Right renal pelvis (tissue), 4 donors: ENCODE measurements around the gene LRRC75A. TPM values are rescaled to one million over a fixed set of nuclear protein-coding genes. Genes with fewer than 3 reads are reported as not detected.

Experiments
- DNase-seq, 4 donors: peaks; one replicate each; pipeline ENCODE4 v3.0.0-alpha.2; 2013; ENCODE audit warnings: low read depth in 4 of 4, low spot score in 3 of 4, missing footprints in 1 of 4
- polyA plus RNA-seq, 4 donors: library from polyadenylated mRNA; unstranded; fragments of 120-200 nt; gene quantifications; one replicate each; pipeline ENCODE4 v1.2.1, GENCODE V29; 2013; ENCODE audit not compliant: insufficient read length in 4 of 4

The LRRC75A gene
- polyA plus RNA-seq, 4 donors, result 3.7 to 5.2 (median 4.5) TPM

DNA sequence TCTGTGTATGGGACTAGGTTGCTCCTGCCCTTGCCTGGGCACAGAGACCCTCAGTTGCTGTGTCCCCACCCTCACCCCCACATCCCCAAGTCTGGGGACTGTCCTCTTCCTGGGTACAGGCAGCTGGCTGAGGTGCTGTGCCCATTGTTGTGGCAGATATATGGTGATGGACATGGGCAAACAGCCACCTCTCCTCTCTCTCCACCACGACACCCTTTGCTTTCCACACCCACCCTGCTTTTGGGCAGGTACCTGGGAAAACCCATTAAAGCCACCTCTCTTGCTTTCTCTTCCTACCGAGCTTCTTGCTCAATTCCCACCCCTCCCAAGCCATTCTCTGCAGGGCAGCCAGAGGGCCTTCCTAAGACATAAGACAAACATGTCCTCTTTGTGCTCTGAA, 54.9 kb downstream of the LRRC75A start:
- no peak for DNase-seq

DNA sequence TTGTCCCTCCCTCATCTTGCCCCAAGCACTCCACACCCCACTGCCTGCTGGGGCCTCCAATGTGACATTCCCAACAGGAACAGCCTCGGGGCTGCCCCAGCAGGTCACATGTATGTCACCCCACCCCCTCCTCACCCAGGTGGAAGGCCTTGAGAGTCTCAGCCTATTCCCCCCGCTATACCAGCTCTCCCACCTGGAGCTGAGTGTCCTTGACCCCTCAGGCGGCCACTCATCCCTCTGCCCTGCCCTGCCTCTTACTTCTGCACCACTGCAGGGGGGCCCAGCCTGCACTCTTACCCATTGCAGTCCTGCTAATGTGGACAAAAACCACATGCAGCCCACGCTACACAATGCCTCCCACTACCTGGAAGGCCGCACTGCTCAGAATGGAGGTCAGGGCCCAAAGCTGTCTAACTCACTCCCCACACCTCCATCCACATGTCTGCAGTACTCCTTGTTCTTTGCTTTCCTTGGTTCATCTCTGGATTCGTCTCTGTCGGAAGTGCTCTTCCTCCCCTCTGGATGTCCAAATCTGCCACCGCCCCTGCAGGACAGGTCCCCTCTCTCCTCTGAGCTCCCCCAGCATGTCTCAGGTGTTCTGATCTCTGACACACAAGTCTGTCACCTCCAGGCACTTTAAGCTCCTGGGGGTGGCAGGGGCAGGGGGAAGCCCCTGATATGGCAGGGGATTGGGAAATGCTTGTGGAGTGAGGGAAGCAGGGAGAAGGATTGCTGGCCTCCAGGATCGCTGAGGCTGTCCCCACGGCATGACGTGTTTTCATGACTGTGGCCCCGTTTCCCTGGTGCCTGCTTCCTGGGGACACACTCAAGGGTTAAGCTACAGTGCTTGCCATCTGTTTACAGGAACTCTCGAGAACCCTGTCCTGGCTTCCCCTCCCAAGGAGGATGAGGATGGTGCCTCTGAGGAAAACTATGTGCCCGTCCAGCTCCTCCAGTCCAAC, 55.8 kb downstream of the LRRC75A start:
- no peak for DNase-seq

DNA sequence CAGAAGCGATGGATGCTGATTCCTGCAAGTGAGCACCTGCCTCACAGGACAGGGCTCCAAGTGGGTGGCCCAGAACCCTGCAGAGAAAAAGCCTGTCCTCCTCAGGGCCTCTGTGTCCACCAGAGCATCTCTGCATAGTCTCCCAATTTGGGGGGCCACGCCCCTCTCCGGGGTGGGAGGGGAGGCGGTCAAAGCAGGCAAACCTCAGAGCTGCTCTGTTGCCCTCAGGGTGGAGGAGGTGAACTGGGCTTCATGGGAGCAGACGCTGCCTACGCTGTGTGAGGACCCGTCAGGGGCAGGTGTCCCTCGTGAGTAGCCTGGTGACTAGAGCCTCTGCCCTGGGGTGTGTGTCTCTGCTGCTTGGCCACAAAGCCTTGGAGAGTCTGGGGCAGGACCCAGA, 57.3 kb downstream of the LRRC75A start:
- no peak for DNase-seq

DNA sequence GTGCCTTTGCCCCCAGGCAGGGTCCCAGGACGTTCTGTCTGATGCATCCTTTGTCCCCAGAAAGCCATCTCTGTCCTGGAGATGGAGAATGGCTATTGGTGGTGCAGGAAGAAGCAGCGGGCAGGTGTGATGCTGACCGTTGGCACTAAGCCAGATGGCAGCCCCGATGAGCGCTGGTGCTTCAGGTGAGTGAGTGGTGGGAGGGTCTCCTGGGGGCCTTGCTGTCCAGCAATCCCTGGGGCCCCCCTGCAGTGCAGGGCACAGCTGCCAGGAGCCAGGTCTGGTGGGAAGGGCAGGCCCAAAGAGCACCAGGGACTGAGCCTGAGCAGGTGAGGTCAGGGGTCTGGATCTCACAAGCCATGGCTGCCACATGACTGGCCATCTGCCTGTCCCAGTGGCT, 58.5 kb downstream of the LRRC75A start:
- DNase-seq, result no peak

DNA sequence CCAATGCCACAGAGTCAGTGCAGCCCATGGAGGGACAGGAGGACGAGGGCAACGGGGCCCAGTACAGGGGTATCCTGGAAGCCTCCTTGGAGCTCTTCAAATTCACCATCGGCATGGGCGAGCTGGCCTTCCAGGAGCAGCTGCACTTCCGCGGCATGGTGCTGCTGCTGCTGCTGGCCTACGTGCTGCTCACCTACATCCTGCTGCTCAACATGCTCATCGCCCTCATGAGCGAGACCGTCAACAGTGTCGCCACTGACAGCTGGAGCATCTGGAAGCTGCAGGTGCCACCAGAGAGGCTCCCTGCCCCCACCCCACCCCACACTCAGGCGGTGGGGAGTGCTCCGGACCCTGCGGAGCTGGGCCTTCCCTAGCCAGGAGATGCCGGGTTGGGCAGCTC, 60.0 kb downstream of the LRRC75A start:
- no peak for DNase-seq

DNA sequence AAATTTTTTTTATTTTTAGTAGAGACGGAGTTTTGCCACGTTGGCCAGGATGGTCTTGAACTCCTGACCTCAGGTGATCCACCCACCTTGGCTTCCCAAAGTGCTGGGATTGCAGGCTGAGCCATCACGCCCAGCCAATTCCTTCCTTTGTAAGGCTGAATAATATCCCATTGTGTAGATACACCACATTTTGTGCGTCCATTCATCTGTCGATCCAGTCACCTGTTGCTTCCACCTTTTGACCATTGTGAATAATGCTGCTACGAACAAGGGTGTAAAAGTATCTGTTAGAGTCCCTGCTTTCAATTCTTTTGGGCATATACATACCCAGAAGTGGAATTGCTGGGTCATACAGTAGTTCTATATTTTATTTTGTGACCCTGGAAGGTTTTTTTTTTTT, 61.3 kb downstream of the LRRC75A start:
- DNase-seq, result no peak

DNA sequence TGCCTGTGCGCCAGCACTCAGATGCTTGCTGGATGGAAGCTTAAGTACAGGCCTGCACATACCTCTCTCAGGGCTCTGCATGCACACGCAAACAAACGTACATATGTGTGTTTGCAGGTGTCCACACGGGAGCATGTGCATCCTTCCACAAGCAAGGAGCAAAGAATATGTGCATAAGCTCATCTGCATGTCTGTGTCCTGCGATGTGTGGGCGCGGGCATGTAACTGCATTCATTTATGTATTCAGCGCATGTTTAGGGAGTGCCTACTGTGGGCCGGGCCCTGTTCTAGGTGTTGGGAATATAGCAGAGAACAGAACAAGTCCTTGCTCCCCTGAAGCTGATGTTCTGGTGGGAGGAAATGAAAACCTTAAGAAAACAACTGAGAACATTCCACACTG, 62.9 kb downstream of the LRRC75A start:
- DNase-seq, result no peak

DNA sequence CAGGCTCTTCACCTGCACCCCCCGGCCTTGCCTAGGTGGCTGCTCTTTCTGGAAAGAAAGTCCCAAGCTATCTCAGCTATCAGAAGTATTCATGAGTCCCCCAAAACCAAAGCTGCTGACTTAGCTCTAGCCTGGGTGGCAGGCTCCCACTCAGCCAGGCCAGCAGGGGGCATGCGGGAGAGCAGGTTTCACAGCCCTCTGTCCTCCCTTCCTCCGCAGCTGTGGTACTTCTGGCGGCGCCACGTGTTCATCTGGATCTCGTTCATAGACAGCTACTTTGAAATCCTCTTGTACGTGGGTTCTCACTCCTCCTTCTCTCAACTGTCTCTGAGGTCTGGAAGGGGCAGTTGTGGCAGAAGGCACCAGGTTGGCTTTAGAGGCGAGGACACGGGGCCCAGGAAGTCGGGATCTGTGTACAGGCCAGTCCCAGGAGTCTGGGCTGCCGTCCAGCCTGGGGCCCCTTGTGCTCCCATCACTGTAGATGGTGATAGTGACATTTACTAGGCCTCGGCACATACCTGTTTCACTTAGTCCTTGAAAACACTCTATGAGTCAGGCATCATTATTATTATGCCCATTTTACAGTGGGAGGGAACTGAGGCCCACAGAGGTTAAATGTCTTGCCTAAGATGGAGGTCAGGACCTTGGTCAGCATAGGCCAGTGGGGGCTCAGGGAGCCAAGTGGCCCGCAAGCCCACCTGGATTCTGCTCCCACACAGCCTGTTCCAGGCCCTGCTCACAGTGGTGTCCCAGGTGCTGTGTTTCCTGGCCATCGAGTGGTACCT, 63.7 kb downstream of the LRRC75A start:
- no peak for DNase-seq

DNA sequence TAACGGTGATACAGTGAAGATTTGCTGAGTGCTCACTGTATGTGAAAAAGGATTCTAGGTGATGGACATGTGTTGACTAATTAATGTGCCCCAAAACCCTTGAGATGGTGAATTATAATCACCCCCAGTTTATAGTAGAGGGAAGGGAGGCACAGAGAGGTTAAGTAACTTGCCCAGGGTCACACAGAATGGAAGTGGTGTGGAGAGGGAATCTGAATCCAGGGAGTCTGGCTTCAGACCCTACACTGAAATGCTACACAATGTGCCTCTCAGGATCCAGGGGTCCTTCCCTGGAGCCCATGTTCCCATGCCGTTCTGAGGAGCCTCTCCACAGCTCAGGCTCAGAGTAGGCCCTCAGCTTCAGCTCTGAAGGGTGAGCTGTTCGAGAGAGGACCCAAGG, 65.0 kb downstream of the LRRC75A start:
- no peak for DNase-seq

DNA sequence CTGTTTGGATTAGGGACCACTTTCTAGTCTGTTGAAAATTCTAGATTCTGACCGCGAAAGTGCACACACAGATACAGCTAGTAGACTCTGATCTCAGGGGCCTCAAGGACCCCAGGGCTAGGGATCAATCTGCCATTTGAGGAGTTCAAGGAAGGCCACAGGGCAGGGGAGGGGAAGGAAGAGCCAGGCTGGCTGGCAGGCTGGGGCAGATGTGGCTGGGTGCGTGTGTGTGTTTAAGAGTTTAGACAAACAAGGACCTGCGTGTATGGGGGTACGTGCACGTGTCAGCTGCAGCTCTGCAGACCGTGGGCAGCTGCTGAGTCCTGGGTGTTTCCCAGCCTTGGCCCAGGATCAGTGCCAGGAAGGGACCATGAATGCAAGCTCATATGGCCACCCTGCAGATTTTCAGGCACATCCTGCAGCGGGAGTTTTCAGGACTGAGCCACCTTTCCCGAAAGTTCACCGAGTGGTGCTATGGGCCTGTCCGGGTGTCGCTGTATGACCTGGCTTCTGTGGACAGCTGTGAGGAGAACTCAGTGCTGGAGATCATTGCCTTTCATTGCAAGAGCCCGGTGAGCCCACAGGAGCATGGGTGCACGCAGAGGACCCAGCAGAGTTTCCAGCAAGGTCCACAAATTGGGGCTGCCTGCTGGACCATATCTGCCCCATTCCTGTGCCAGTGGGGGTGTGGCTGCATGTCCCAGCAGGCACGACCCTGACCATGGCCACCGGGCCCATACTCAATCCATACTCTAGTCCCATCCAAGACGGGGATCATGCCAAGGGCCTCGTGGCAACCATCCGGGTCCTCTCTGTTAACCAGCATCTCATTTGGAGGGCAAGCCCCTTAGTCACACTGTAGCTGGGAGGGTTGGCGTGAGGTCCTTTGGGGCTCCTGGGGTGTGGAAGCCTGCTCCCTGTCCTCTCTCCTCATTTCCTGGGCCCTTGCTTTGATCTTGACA, 66.0 kb downstream of the LRRC75A start:
- no peak for DNase-seq

DNA sequence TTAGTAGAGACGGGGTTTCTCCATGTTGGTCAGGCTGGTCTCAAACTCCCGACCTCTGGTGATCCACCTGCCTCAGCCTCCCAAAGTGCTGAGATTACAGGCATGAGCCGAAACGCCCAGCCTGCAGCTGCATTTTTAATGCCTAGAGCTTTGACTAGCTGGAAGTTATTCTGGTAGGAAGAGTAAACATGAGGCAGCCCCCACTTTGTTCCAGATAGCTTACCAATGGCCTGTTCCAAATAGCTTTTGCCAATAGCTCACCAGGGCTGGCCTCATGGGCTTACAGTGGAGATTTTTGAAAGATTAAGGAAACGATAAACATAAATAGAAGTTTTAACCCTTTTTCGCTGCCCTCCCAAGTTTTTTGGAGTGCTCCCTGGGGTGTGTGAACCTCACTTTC, 66.8 kb downstream of the LRRC75A start:
- DNase-seq, result no peak

DNA sequence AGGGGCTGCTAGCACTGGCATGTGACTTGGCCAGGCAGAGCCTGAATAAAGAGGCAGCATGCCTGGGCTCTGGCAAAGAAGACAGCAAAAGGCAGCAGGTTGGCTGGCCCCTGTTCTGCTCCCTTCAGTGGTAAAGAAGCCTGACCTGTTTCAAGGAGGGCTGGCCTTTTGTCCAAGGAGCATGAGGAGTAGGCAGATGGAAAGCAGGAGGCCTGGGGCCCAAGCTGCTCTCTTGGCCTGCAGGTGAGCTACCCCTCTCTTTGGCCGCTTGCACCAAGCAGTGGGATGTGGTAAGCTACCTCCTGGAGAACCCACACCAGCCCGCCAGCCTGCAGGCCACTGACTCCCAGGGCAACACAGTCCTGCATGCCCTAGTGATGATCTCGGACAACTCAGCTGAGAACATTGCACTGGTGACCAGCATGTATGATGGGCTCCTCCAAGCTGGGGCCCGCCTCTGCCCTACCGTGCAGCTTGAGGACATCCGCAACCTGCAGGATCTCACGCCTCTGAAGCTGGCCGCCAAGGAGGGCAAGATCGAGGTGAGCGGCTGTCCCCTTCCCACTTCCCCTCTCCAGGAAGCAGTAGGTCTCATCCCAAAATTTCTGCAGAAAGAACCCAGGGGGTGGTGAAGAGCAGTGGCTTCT, 68.6 kb downstream of the LRRC75A start:
- no peak for DNase-seq

DNA sequence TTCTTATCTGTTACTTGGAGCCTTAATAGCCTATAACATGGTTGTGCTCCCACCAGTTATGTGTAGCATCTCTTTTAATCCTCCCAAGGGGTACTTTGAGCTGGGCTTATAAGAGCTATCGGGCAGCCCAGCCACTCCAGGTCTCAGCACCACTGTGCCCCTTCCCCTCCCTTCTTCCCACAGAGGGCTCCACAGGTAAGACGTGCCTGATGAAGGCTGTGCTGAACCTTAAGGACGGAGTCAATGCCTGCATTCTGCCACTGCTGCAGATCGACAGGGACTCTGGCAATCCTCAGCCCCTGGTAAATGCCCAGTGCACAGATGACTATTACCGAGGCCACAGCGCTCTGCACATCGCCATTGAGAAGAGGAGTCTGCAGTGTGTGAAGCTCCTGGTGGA, 69.6 kb downstream of the LRRC75A start:
- DNase-seq, result no peak

DNA sequence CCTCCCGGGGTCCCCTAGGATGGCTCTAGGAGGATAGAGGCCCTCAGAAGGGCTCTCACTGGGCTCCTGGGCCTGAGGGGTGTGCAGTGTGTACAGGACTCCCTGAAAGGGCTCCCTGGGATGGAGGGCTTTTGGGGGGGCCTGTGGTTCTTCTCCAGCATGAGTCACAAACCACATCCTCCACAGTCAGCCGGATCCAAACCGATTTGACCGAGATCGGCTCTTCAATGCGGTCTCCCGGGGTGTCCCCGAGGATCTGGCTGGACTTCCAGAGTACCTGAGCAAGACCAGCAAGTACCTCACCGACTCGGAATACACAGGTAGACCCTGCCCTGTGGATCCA, 72.1 kb downstream of the LRRC75A start:
- DNase-seq, result no peak

DNA sequence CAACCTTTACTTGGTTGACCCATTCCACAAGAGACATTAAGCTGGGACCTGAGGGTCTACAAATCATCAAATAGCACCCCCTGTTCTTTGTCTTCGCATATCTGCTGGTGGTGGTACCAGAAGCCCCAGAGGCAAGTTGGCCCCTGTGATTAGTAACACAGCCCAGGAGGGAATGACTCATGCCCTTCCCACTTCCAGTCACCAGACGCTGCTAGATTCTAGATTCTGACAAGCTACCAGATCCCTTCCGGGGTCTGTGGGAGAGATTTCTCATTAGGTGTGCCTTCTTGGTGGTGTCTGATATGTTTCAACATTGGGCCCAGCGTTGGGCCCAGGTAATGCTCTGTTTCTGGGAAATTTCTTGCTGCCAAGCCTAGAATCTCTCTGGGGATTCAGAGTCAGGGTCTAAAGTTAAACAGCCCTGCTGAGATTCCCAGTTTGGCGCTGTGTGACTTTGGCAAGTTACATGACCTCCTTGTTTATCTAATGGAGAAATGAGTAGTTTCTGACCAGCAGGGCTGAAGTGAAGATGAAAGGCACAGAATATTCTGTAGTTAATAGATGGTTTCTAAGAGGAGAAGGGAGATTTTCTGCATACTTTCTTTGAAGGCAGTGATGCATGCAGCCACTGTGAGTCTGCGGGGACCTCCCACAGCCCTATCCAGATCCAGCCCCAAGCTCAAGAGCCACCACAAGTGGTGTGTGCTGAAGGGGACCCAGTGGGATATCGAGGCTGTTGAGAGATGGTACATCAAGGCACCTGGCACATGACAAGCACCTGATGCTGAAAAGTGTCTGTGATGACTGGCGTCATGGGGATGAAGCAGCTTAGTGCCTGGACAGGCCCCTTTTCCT, 72.7 kb downstream of the LRRC75A start:
- DNase-seq, result no peak

DNA sequence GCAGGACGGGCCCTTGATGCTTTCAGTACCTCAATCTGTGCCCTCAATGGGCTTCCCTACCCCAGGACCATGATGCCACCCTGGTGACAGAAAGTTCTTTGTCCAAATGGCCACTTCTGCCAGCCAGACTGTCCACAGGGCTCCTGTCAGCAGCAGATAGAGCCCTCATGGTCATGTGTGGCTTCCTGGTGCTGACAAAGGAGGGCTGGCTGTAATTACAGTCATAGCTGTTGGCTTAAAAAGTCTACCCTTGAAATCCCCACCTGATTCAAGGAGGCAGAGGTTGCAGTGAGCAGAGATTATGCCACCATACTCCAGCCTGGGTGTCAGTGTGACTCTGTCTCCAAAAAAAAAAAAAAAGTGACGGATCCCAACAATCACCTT, 73.3 kb downstream of the LRRC75A start:
- DNase-seq, result no peak

DNA sequence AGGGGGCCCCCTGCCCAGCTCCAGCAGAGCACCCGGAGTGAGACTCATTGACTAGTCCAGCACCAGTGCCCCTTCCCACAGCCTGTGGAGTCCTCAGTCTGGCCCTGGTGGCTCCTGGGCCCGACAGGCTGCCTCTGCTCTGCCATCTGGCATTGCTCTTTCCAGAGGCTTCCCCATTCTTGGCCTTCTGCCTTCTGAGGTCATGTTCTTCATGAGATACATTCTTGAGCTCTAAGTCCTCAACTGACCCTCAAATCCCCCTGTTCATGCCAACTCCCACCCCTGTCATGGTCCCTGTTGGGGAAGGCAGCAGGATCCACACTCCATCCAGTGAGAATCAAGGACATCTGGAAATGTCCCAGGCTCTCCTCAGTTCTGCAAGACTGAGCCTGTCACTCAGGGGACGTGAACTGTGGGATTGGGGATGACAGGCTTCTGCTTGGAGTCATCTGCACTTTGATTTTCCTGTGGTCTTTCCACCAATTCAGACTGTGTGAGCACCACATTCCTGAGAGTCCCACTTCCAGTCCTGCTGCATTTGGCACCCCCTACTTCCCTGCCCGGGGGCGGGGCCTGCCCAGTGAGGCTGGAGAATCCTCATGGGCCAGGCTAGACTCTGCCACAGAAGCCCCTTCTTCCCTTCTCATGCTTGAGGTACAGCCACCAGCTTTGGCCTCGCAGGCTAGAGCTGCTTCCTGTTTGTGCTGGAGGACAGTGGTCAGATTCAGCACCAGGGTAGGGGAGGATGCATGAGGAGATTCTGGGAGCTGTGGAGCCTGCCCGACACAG, 73.9 kb downstream of the LRRC75A start:
- DNase-seq, result no peak

DNA sequence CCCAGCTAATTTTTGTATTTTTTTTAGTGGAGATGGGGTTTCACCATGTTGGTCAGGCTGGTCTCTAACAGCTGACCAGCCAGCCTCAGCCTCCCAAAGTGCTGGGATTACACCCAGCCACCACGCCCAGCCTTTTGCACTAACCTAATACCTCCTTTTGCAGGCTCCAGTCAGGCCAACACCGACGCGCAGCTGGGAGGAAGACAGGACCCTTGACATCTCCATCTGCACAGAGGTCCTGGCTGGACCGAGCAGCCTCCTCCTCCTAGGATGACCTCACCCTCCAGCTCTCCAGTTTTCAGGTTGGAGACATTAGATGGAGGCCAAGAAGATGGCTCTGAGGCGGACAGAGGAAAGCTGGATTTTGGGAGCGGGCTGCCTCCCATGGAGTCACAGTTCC, 74.6 kb downstream of the LRRC75A start:
- no peak for DNase-seq
